Activated CD8-positive, alpha-beta memory T cell treated with anti-CD3 and anti-CD28 coated beads, Interleukin-2, amount 10 ng/mL, durations not matched to agents 7 days and 5 days (primary cell): ENCODE results near the gene VRK1. TPM values are rescaled to one million over a fixed set of nuclear protein-coding genes. Genes with fewer than 3 reads are reported as not detected.

Experiments used
- ATAC-seq: fragments of 150-1000 bp; cut with Tn5 transposase; one replicate; pipeline ENCODE4 v1.10.0; 2021; ENCODE audit warnings: moderate library complexity
- CTCF ChIA-PET: fragments of 350-600 bp; sonication (Branson Sonifier 250); formaldehyde crosslinking; loops from one replicate; lab custom pipeline; 2021; ENCODE audit warnings: antibody characterized with exemption; lab: Charles Lee
- DNase-seq: peaks from one replicate; pipeline ENCODE4 v3.0.0-alpha.2; 2020
- H3K27ac Mint-ChIP-seq: one replicate; pipeline ENCODE4 v1.8.0; 2021; ENCODE audit warnings: mild to moderate bottlenecking, mixed read lengths
- H3K27me3 Mint-ChIP-seq: one replicate; pipeline ENCODE4 v1.8.0; 2021; ENCODE audit warnings: mixed read lengths
- H3K36me3 Mint-ChIP-seq: one replicate; pipeline ENCODE4 v1.8.0; 2021; ENCODE audit warnings: mild to moderate bottlenecking, mixed read lengths
- H3K4me1 Mint-ChIP-seq: one replicate; pipeline ENCODE4 v1.8.0; 2021; ENCODE audit warnings: mixed read lengths
- H3K4me3 Mint-ChIP-seq: one replicate; pipeline ENCODE4 v1.8.0; 2021; ENCODE audit warnings: mild to moderate bottlenecking, moderate library complexity, mixed read lengths
- H3K9me3 Mint-ChIP-seq: one replicate; pipeline ENCODE4 v1.8.0; 2022; ENCODE audit warnings: low read depth, mixed read lengths
- total RNA-seq, 2 experiments: library from RNA; stranded (reverse); gene quantifications; one replicate each; pipeline ENCODE4 v1.2.3, GENCODE V29; 2021

The VRK1 gene
- total RNA-seq, 2 experiments from 2014 or later = 78.1 to 100 TPM

DNA sequence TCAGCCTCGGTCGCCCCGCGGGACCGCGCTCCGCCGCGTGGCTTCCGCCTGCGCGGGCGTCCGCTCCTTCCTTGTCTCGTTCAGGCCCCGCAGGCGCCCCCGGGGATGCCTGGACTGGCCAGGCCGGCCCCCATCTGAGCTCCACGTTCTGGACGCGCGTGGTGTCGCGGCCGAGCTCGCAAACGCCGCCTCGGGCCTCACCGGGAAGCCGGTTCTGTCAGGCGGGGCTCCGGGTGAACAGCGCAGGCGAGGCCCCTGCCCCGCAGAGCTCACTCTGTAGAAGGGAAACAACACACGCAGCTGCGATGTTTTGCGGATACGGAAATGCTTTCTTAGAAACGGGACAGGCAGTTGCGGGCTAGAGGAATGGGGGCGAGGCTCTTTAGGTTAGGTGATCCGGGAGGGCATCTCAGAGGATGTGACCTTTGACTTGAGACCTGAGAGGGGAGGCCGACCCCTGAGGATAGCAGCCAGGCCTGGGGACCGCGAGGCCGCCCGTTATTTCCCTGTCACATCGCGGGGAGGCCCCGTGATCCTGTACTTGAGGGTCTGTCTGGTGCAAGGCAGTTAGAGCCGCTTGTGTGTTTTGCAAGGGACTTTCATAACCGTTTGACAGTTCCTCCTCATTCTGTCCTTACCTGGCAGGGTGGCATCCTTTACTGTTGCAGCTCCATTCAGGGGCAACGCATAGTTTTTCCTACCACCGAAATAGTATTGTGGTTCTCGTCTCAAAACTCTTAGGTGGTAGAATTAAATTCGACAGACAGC lies 584 bp downstream of the VRK1 start:
- Mint-ChIP-seq H3K4me3 (peak overlapping the region; percentile 84), H3K36me3 (peaks cover 3% of the 10 kb centered on the region), H3K4me1 (peaks cover 40% of the 10 kb centered on the region), H3K27ac (peak overlapping the region; percentile 88), H3K27me3 (peaks cover 2% of the 10 kb centered on the region), H3K9me3 (no peaks in the 10 kb centered on the region)
- ATAC-seq = peak; percentile 63
- CTCF ChIA-PET = interaction anchor here (1.9 kb wide), 1 partner anchor 55 kb away, joined by 6 read pairs; no protein-coding TSS in a partner anchor
- peak; percentile 72 for DNase-seq

GRCh38 chr14:96798956-96799355 lies 1.8 kb downstream of the VRK1 start:
- Mint-ChIP-seq H3K9me3 (no peaks in the 10 kb centered on the region), H3K36me3 (peaks cover 3% of the 10 kb centered on the region), H3K27me3 (no peaks in the 10 kb centered on the region), H3K4me1 (peaks cover 49% of the 10 kb centered on the region), H3K27ac (no peak overlapping the region), H3K4me3 (peak overlapping the region; percentile 84)
- no peak for ATAC-seq
- CTCF ChIA-PET = no interaction called here
- no peak for DNase-seq

GRCh38 chr14:96799489-96800054 lies 2.4 kb downstream of the VRK1 start:
- CTCF ChIA-PET = no interaction called here
- no peak overlapping the region for H3K4me3 Mint-ChIP-seq
- peaks cover 3% of the 10 kb centered on the region for H3K36me3 Mint-ChIP-seq
- H3K4me1 Mint-ChIP-seq = peaks cover 56% of the 10 kb centered on the region
- no peaks in the 10 kb centered on the region for H3K27me3 Mint-ChIP-seq
- H3K27ac Mint-ChIP-seq = no peak overlapping the region
- H3K9me3 Mint-ChIP-seq = no peaks in the 10 kb centered on the region
- no peak for ATAC-seq
- DNase-seq = no peak

GRCh38 chr14:96801931-96802330 lies 4.7 kb downstream of the VRK1 start:
- no peaks in the 10 kb centered on the region for H3K9me3 Mint-ChIP-seq
- H3K4me1 Mint-ChIP-seq = peaks cover 62% of the 10 kb centered on the region

GRCh38 chr14:96802963-96803362 lies 5.8 kb downstream of the VRK1 start:
- no peaks in the 10 kb centered on the region for H3K27me3 Mint-ChIP-seq

More at GRCh38 chr14:96801931-96802330, 4.7 kb downstream of the VRK1 start:
- CTCF ChIA-PET = interaction anchor here (0.9 to 1.8 kb wide), 2 partner anchors 8 to 50 kb away, joined by 3 to 6 read pairs; no protein-coding TSS in a partner anchor
- Mint-ChIP-seq H3K36me3 (peaks cover 5% of the 10 kb centered on the region), H3K27me3 (no peaks in the 10 kb centered on the region), H3K27ac (no peak overlapping the region), H3K4me3 (no peak overlapping the region)
- DNase-seq (no peak), ATAC-seq (no peak)

DNA sequence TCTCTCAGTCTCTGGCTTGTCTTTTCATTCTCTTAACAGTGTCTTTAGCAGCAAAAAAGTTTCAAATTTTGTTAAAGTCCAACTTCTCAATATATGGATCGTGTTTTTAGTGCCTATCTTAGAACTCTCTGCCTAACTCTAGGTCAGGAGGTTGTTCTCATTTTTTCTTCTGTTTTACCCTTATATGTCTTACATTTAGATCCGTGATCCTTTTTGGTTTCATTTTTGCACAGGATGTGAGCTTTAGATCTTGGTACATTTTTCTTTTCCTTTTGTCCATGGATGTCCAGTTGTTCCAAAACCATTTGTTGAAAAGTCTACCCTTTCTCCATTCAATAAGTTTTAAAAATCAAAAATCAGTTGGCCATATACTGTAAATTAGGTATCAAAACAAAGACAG lies 6.8 kb downstream of the VRK1 start:
- ATAC-seq (no peak), DNase-seq (no peak)
- Mint-ChIP-seq H3K9me3 (no peaks in the 10 kb centered on the region), H3K36me3 (peaks cover 16% of the 10 kb centered on the region), H3K4me1 (peaks cover 53% of the 10 kb centered on the region), H3K4me3 (peak overlapping the region; percentile 32), H3K27me3 (no peaks in the 10 kb centered on the region), H3K27ac (no peak overlapping the region)
- CTCF ChIA-PET = no interaction called here

More at GRCh38 chr14:96802963-96803362, 5.8 kb downstream of the VRK1 start:
- no peak overlapping the region for H3K4me3 Mint-ChIP-seq
- CTCF ChIA-PET = no interaction called here
- no peak overlapping the region for H3K27ac Mint-ChIP-seq
- H3K9me3 Mint-ChIP-seq = no peaks in the 10 kb centered on the region
- H3K4me1 Mint-ChIP-seq = peaks cover 61% of the 10 kb centered on the region
- H3K36me3 Mint-ChIP-seq = peaks cover 11% of the 10 kb centered on the region
- DNase-seq (no peak), ATAC-seq (no peak)

- DNase-seq (no peak), ATAC-seq (no peak)
- Mint-ChIP-seq H3K27me3 (no peaks in the 10 kb centered on the region), H3K27ac (no peak overlapping the region), H3K9me3 (no peaks in the 10 kb centered on the region), H3K4me3 (no peak overlapping the region), H3K4me1 (peaks cover 47% of the 10 kb centered on the region), H3K36me3 (peaks cover 17% of the 10 kb centered on the region)
- CTCF ChIA-PET = no interaction called here
Observed at GRCh38 chr14:96804895-96805294, 7.7 kb downstream of the VRK1 start.

DNA sequence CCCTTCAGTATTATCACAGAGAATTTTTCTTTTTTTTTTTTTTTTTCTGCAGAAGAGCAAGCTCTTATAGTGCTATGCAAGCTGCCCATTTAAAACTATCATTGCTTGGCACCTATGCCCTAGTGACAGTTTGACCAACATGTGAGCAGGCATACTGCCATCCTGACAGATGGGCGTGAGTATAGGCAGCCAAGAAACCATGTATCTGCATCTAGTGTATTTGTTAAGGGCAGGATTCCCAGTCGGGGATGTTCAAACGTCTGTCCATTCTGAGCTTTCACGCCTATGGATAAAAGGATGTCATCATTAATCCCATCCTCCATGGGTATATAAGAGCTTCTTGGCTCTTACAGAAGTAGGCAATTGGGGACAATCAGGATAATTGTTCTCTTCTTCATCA lies 8.8 kb downstream of the VRK1 start:
- H3K4me3 Mint-ChIP-seq = no peak overlapping the region
- H3K36me3 Mint-ChIP-seq = peaks cover 26% of the 10 kb centered on the region
- no peaks in the 10 kb centered on the region for H3K27me3 Mint-ChIP-seq
- CTCF ChIA-PET = interaction anchor here (0.7 kb wide), 1 partner anchor 243 kb away, joined by 3 read pairs; no protein-coding TSS in a partner anchor
- DNase-seq = no peak
- no peak overlapping the region for H3K27ac Mint-ChIP-seq
- no peak for ATAC-seq
- peaks cover 41% of the 10 kb centered on the region for H3K4me1 Mint-ChIP-seq
- no peaks in the 10 kb centered on the region for H3K9me3 Mint-ChIP-seq

- H3K9me3 Mint-ChIP-seq = no peaks in the 10 kb centered on the region
- H3K27me3 Mint-ChIP-seq = no peaks in the 10 kb centered on the region
- no peak for DNase-seq
- no peak for ATAC-seq
- peaks cover 30% of the 10 kb centered on the region for H3K36me3 Mint-ChIP-seq
- H3K4me3 Mint-ChIP-seq = no peak overlapping the region
- CTCF ChIA-PET = interaction anchor here (0.7 kb wide), 1 partner anchor 65 kb away, joined by 3 read pairs; no protein-coding TSS in a partner anchor
- H3K27ac Mint-ChIP-seq = no peak overlapping the region
- H3K4me1 Mint-ChIP-seq = peaks cover 48% of the 10 kb centered on the region
Observed at GRCh38 chr14:96806836-96807235, 9.7 kb downstream of the VRK1 start.

DNA sequence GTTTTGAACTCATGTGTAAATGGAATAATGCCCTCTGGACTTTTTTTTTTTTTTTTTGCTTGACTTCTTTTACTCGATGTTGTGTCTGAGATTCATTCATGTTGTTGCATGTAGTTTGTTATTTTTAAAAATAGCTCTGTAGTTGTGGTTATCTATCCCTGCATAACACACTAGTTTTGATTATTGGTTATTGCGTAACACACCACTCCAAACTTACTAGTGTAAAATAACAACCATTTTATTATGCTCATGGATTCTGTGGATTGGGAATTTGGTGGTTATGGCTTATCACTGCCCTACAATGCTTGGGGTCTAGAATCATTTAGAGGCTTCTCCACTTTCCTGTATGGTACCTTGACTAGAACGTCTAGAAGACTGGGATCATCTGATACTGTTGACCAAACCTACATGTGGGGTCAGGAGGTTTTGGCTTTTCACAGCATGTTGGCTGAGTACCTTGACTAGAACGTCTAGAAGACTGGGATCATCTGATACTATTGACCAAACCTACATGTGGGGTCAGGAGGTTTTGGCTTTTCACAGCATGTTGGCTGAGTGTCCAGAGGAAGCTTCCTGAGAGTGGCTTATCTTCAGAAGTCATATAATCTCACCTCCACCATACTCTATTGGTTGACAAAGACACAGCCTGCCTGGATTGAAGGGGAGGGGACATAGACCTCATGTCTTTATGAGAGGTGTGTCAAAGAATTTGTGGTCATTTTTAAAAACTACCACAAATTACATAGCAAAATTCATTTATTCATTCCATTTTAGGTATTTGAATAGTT lies 11.6 kb downstream of the VRK1 start:
- Mint-ChIP-seq H3K4me1 (peaks cover 48% of the 10 kb centered on the region), H3K36me3 (peaks cover 35% of the 10 kb centered on the region), H3K27me3 (no peaks in the 10 kb centered on the region), H3K9me3 (no peaks in the 10 kb centered on the region), H3K27ac (no peak overlapping the region), H3K4me3 (no peak overlapping the region)
- no peak for DNase-seq
- ATAC-seq = no peak
- CTCF ChIA-PET = interaction anchor here (0.7 kb wide), 1 partner anchor 66 kb away, joined by 3 read pairs; no protein-coding TSS in a partner anchor

DNA sequence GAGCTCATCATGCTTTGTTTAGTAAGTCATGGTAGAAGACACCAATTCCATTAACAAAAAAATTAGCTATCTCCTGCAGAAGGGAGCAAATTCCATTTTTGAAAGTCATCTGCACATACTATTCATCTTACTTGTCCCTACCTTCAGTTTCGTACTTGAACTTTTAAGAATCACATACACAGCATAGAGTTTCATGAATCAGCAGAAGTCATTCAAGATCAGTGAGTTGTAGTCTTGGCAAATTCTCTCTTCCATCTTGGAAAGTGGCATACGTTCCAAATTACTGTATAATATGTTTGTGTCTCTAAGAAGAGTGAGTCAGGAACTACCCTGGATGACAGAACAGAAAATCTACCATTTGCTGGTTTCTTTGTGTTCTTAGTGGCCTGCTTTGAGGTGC lies 14.1 kb downstream of the VRK1 start:
- Mint-ChIP-seq H3K4me1 (peaks cover 37% of the 10 kb centered on the region), H3K27ac (no peak overlapping the region), H3K27me3 (no peaks in the 10 kb centered on the region), H3K9me3 (no peaks in the 10 kb centered on the region), H3K4me3 (no peak overlapping the region), H3K36me3 (peaks cover 37% of the 10 kb centered on the region)
- no peak for ATAC-seq
- DNase-seq = no peak
- CTCF ChIA-PET = interaction anchor here (0.7 to 1.2 kb wide), 2 partner anchors 13 to 15 kb away, joined by 3 read pairs; no protein-coding TSS in a partner anchor

- Mint-ChIP-seq H3K27me3 (no peaks in the 10 kb centered on the region), H3K4me3 (no peak overlapping the region), H3K36me3 (peaks cover 35% of the 10 kb centered on the region), H3K27ac (peak overlapping the region; percentile 40), H3K9me3 (no peaks in the 10 kb centered on the region), H3K4me1 (peaks cover 39% of the 10 kb centered on the region)
- DNase-seq = no peak
- CTCF ChIA-PET = interaction anchor here (0.6 kb wide), 1 partner anchor 71 kb away, joined by 3 read pairs; no protein-coding TSS in a partner anchor
- peak; percentile 65 for ATAC-seq
Observed at GRCh38 chr14:96811985-96812667, 14.9 kb downstream of the VRK1 start.

- H3K9me3 Mint-ChIP-seq = no peaks in the 10 kb centered on the region
- H3K4me1 Mint-ChIP-seq = peaks cover 35% of the 10 kb centered on the region
- peaks cover 26% of the 10 kb centered on the region for H3K36me3 Mint-ChIP-seq
- no peak for DNase-seq
- CTCF ChIA-PET = no interaction called here
- ATAC-seq = no peak
- H3K27me3 Mint-ChIP-seq = no peaks in the 10 kb centered on the region
- H3K4me3 Mint-ChIP-seq = no peak overlapping the region
- no peak overlapping the region for H3K27ac Mint-ChIP-seq
Observed at GRCh38 chr14:96816281-96816680, 19.1 kb downstream of the VRK1 start.
